Left cardiac atrium (tissue), 4 donors: ENCODE measurements around the gene WNT3. TPM values are rescaled to one million over a fixed set of nuclear protein-coding genes. Genes with fewer than 3 reads are reported as not detected.
"Not testable (repeated sequence)": the region's sequence is repeated elsewhere in the genome, so short reads cannot be mapped to it uniquely, and the experiment has no call there.

ENCODE experiments used
- ATAC-seq, 2 donors: fragments of 200-7000 bp; cut with Tn5 transposase; one replicate each; pipeline ENCODE4 v1.9.1; 2020; ENCODE audit warnings: mild to moderate bottlenecking in 2 of 2, moderate library complexity in 2 of 2
- DNase-seq: peaks from one replicate; pipeline ENCODE4 v3.0.0-alpha.2; 2020
- intact Hi-C, 2 donors: fragments of 100-400 bp; cut with DNase I; formaldehyde crosslinking; loops; one replicate each; pipeline versions ENCODE4 v1.14.1 to v1.15.1; 2022 to 2023
- total RNA-seq, 2 donors: library from RNA; stranded (reverse); fragmentation: NEBNext Ultra II Directional; extraction: Animal tissue kit (Norgen Biotek cat#: 25700); gene quantifications; one replicate each; pipeline ENCODE4 v1.2.1, GENCODE V29; 2021
- donor health status: DM: no; HTN: yes; CAD: no.
- donor health status: DM: no; HTN: yes; CAD: no; lungs with severe emphysema.
- donor health status: DM: yes; HTN: yes; CAD: no.
- donor health status: Dilated cardiomyopathy.

WNT3 gene
- total RNA-seq, 2 donors from 2014 or later: 1.1 to 2.1 TPM

DNA sequence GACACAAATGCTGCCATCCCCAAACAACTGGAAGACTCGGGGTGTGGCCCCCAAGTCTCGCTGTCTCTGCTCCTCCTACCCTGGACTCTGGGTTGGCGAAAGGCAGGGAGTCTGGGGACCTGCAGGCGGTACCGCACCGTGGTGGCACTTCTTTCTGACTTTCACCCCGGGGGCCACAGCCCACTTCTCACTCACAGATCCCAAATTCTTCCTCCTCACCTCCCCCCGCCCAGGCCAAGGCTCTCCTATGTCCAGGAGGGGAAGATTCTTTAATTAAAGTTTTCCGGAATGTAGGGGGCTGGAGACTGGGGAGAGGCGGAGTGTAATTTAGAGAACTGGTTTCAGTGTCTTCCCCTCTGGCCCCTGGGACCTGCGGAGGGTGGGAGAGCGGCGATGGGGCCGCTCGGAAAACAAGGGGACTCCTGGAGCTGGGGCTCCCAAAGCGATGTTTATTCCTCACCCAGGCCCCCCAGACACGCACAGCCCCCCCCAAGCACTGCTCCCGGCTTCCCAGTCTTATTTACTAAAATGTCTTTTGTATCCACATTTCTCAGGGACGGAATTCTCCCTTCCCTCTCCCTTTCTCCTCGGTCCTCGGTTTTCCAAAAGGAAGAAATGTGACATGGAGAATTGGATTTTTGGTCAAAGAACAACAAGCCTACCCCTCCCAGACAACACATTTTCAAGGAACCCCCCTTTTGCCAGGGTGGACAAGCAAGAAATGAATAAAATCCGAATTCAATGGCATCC is 1.2 kb downstream of the WNT3 start:
- no peak for DNase-seq

DNA sequence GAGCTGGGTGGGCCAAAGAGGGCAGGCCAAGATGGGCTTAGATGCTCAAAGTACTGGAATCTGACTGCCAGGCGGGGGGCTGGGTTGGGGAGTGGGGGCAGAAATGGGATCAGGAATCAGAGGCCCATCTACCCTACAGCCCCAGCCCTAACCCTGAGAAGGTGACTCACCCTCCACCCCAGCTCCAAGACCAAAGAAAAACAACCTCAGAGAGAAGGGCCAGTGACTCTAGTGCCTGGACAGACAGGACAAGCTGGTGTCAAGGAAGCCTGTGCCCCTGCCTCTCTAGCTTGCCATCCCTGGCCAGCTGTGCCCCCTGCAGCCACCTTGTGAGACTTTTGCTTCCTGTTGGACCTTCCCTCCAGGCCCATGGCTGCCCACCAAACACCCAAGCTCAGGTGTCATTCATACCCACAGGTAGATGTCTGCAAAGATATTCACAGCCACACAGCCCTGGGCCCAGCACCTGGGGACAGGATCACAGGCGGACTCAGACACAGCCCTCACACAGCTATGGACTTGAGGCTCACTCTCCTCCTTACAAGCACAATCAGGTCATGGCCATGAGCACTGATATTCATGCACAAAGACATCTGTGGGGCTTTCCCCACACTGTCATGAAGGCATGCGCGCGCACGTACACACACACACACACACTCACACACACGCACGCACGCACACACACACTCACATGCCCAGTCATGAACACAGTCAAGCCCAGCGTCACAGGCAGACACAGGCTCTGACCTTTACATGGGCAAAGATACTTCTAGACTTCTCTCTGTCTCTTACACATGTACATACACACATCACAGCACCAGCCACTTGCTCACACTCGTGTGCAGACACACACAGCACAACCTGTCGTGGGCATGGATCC is 2.8 kb downstream of the WNT3 start:
- intact Hi-C loops: loop anchor here in 1 of 2 donors (5.0 kb wide), 1 partner anchor 48 kb away; no protein-coding TSS in a partner anchor
- DNase-seq: no peak
- ATAC-seq: no peak

More for the DNA sequence above, 1.2 kb downstream of the WNT3 start:
- intact Hi-C loops: loop anchor here in 1 of 2 donors (5.0 kb wide), 1 partner anchor 50 kb away; no protein-coding TSS in a partner anchor
- ATAC-seq: no peak

DNA sequence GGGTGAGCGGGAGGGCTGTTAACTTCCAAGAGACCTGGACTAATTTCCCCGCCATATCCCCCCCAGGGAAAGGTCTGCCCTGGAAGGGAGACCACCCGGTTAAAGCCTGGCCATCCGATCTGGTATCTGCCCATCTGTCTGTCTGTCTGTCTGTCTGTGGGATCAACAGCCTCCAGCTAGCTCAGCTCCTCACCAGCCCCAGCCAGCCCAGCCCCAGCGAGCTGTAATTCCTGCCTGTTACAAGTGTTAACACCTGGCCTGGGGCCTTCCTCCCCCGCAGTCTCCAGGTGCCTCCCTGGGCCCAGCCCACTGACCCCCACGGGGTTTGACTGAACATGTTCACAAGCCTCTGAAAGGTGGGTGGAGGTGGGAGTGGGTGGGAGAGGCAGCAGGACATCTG is 4.0 kb downstream of the WNT3 start:
- no peak for ATAC-seq
- intact Hi-C loops: no loop called here
- no peak for DNase-seq

DNA sequence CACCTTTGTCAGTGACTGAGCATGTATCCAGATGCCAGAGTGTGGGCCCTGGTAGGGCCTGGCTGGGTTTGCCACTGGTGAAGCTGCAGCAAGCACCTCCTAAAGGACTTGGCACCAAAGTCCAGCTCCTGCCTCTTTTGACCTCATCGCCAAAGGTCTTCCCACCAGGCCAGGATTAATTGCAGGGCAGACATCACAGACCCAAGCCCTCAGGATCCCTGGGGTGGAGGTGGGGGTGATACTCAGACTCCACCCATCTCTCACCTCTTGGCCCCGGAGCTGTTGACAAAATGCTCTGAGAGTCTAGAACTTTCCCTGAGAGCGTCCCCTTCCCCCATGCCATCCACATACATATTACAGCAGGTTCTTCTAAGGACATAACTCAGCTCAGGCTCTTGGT is 4.6 kb downstream of the WNT3 start:
- DNase-seq: no peak
- intact Hi-C loops: no loop called here
- no peak for ATAC-seq

DNA sequence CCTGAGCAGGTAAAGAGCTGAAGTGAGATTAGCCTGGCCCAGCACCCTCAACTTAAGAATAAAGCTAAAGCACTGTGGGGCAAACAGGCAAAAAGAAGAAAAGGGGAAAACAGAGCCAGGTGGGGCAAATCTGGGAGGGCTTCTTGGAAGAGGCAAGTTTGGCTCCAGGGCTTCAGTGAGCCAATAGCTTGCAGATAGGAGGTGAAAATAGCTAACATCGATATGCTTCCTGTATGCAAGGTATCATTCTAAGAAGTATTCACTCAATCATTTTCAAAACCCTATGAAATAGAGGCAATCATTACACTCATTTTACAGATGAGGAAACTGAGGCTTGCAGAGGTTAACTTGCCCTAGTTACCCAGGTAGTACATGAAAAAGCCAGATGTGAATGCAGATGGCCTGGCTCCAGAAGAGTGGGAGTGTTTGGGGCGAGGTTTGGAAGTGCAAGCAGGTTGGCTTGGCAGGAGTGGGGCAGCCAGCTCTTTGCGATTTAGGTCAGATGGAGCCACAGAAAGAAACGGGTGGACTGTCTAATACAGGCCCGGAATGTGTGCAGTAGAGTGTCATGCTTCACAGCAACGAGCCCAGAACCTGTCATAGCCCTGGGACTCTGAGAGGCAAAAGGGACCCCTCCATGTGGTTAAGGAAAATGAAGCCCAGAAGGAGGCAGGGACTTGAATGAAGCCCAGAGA is 5.7 kb downstream of the WNT3 start:
- ATAC-seq (peak in 1 of 2 donors; percentile 38), DNase-seq (no peak)
- intact Hi-C loops: no loop called here

DNA sequence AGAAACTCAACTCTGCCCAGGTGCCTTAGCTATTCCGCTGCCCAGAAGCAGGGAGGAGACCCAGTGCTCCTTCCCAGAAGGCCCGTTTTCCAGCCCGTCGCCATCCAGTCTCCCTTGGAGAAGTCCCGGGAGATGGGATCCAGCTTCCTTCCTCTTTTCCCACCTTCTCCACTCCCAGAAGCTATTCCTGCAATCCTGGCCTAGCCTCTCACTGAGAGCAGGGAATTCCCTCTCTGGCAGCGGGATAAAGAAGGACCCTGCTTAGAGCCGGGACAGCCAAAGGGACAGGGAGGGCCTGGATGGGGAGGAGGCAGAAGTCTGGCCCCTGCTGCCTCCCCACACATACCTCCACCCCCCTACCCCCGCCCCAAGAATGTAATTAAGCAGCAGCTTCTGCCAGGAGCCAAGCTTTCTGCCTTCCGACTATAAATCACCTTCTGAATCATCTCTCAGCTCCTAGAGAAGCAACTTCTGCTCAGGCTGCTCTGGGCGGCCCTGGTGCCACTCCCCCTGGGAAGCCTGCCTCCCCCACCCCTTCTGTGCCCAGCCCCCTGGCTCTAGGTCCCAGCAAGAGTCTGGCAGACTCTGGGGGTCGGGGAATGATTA is 6.4 kb downstream of the WNT3 start:
- intact Hi-C loops: no loop called here
- no peak for DNase-seq

DNA sequence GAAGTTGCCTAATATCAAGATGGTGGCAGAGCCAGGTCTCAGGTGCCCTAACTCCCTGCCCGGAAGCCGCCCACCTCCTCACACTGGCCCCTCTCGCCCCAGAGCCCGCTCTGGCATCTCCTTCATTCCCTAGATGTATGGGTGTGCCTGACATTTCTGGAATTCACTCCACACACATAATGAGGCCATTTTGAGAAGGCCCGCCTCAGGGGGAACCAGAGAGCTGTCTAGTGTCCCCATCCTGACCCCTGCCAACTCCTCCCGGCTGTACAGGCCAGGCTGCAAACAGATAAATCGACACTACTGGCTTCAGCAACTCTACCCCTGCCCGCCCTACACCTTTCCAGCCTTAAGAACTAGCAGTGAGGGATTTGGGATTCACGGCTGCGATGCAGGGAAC is 7.7 kb downstream of the WNT3 start:
- ATAC-seq (no peak), DNase-seq (no peak)
- intact Hi-C loops: no loop called here

More for the DNA sequence above, 6.4 kb downstream of the WNT3 start:
- ATAC-seq: peak in 1 of 2 donors; percentile 77

DNA sequence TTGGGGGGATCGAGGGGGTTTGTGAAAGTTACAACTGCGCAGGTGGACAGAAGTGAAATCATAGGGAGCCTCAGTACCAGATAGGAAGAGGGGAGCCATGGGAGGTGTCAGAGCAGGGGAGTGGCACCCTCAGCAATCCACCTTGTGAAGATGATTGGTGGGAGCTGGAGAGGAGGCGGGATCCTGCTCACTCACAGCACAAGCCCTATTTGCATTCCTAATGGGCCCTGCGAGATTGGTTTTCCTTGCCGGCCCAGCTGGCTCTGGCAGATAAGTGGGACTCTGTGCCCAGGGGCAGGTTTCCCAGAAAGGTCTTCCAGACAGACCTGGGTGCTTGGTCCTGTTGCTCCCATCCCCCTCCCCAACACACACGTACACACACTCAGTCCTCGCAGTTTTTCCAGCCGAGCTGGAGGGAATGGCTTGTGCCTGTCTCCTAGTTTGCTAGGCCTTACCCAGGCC is 9.4 kb downstream of the WNT3 start:
- ATAC-seq (no peak), DNase-seq (no peak)
- intact Hi-C loops: no loop called here

DNA sequence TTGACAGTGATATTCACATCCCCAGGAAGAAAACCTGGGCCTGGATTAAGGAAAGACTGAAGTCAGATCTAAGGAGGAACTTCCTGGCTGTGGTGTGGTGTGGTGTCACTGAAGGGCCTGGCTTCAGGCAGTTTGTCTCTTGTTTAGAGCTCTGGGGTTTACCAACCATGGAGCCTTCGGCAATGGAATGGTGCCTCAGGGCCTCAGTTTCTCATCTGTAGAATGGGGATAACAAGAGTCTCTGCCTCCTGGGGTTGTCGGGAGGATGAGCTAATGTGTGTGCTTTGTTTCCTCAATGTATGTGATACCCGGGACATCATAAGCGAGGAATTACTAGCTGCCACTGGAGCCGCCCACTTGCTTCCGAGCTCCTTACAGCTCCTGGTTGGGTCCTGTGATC is 12.7 kb downstream of the WNT3 start:
- intact Hi-C loops: no loop called here
- DNase-seq: no peak
- ATAC-seq: no peak

DNA sequence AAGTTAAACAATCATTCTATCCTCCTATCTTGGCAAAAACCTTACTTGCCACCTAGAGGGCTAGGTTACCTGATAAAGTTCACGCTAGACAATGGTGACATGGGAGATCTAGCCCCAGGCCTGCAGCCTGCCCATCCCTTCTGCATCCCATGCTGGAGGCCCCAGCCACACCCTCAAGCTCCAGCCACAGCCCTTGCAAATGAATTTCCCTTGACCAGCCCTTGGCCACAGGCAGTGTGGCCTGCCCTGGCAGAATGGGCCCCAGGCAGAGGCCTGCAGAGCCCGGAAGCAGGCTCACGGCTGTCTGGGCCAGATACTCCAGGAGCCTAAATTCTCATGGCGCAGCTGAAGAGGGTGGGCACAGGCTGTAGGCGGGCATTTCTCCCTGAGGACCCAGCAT is 14.9 kb downstream of the WNT3 start:
- DNase-seq: no peak
- intact Hi-C loops: no loop called here
- ATAC-seq: no peak

DNA sequence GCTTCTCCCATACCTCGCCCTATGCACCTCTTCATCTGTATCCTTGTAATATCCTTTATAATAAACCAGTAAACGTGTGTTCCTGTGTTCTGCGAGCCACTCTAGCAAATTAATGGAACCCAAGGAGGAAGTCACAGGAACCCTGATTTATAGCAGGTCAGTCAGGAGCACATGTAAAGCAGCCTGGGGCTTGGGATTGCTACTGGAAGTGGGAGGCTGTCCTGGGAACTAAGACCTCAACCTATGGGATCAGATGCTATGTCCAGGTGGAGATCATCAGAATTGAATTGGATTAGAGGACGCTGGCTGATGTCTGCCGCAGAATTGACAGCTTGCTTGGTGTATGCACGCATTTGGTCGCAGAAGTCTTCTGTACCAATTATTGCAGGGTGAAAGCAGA is 15.7 kb downstream of the WNT3 start:
- intact Hi-C loops: no loop called here
- ATAC-seq: no peak

DNA sequence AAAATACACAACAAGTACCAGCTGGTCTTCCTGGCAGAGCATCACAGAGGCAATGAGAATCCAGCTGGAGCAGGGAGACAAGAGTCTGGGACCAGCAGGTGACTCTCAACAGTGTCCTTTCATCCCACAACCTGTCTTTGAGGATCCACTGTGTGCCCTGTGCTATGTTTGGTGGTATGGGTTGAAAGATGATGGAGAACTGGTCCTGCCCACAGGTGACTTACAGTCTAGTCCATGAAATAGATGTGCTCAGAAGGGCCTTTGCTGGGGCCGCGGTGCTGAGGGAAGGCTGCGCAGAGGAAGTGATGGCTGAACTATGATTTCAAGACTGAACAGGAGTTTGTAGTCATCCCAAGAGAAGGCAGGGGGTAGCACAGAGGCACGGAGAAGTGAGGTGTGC is 17.9 kb downstream of the WNT3 start:
- no peak for ATAC-seq
- no peak for DNase-seq
- intact Hi-C loops: no loop called here

More for the DNA sequence above, 15.7 kb downstream of the WNT3 start:
- DNase-seq: no peak

DNA sequence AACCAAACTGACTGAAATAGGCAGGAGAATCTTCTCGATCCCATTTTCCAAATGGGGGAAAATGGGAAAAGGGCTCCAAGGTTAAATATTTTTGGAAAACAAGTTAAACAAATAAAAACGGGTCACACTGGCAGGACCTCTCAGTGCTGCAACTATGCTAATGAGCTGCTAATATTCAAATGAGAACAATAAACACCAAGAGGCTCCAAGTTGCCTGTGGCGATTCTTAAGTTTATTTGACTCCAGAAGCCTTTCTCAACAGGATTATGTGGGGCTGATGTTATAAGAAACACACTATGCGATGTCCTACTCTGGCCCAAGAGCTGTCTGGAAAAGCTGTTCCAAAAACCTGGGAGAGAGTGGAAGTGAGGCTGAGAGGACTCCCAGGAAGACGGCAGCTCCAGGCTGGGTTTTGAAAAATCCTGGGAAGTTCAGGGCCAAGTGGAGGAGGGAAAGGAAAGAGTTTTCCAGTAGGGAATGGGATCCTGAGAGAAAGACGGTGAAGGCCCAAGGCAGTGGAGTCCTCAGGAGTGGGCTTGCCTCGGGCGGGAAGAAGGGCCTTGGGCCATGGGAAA is 21.4 kb downstream of the WNT3 start:
- ATAC-seq: no peak
- intact Hi-C loops: no loop called here

DNA sequence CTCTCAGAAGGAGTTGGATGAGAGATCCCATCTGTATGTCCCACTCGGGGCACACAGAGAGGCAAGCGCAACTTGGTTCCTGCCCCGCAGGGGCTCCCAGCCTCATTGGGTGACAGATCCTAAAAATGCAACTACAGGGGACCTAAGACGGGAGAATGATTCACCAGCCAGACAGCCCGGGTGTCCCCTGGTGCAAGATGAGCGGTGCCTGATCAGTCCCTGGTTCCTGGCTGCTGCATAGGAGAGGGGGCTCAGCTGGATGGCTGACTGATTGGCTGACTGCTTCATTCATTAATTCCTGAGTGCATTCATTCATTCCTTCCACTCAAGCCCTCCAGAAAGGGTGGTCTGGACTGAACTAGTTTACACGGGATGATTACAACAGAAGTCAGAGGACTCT is 22.0 kb downstream of the WNT3 start:
- no peak for DNase-seq
- intact Hi-C loops: no loop called here
- no peak for ATAC-seq

More for the DNA sequence above, 21.4 kb downstream of the WNT3 start:
- no peak for DNase-seq

DNA sequence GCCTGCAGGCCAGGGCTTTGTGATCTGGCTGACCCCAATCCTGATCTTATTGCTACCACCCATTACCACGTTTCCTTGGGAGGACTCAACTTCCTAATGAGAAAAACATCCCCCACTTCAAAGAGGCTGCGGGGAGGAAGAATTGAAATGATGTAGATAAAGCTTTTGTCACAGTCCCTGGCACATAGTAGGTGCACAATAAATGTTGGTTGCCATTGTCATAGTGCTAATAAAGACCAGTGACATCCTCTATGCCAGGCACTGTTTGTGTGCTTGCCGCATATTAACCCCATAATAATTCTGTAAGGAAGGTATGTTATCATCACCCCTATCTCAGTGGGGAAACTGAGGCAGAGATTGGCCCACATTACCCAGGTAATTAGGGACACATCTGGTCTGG is 22.4 kb downstream of the WNT3 start:
- no peak for DNase-seq
- intact Hi-C loops: no loop called here

DNA sequence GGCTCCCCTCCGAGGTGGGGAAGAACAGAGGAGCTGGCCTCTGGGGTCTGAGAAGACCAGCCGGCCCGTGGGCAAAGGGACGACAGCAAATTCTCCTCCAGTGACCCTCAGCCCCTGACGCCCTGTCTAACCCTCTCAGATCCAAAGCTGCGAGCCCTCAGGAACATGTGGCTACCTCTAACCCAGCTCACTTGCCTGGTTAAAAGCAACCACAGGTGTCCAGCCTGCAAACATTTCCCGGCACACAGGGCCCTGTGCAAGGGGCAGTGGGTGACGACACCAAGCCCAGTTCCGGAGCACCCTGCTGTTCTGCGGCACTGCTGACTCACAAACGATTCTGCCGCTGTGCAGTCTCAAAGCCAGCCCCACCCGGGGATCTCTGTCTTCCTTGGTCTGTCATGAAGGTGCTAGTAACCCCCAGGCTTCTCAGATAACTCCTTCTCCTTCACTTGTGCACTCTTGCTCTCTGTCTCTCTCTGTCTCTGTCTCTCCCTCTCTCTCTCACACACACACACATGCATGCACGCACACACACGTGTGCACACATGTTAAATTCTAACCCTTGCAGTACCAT is 23.0 kb downstream of the WNT3 start:
- intact Hi-C loops: no loop called here
- ATAC-seq (no peak), DNase-seq (no peak)

More for the DNA sequence above, 22.4 kb downstream of the WNT3 start:
- ATAC-seq: no peak

DNA sequence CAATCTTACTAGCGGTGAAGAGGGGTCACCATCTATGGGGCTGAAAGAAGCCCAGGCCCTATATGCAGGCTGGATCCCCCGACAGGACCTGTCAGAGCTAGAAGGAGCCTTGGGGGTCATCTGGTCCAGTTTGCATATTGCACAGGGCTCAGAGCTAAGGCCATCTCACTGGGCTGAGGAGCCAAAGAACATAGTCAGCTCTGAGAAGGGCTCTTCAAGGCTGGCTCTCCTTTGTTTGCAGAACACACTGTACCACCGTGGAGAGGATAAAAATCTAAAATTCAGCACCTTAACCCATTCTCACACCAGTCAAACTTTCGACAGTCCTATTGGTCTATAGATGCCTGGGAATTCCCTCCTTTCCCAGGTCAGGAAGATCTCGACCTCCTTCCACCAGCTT is 24.2 kb downstream of the WNT3 start:
- no peak for DNase-seq
- intact Hi-C loops: no loop called here
- ATAC-seq: no peak

DNA sequence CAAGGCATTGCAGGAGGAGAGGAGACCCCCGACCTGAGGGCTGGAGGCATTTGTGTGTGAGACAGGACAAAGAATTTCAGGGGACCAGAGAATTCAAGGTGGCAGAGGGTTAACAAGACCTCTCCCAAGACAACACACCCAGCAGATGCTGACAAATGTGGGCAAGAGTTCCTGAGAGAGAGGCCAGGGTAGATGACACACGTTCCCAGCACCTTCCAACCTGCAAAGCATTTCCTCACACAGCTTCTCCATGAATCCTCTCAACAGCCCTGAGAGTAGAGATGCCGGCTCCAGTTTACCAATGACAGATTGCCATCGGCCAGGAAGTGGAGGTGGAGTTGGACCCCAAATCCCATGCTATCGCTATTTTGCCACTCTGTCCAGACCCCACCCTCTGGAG is 25.0 kb downstream of the WNT3 start:
- ATAC-seq: no peak
- no peak for DNase-seq
- intact Hi-C loops: no loop called here

DNA sequence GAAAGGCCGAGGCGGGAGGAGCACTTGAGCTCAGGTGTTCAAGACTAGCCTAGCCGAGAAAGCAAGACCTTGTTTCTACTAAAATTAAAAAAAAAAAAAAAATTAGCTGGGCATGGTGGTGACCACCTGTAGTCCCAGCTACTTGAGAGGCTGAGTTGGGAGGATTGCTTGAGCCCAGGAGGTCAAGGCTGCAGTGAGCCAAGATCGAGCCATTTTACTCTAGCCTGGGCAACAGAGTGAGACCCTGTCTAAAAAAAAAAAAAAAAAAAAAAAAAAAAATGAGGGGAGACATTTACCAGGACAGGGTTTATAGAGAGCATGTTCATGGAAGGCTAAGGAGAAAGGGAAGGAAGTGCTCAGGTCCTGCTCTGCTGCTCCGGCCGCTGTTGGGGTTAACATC is 25.5 kb downstream of the WNT3 start:
- DNase-seq, intact Hi-C loops, ATAC-seq: not testable (repeated sequence)
